NCI-H187 treated with DMSO at 0.1 percent for 48 hours (cell line): ENCODE results near the gene SPESP1.

Experiments used
- DNase-seq: peaks from one replicate; lab custom pipeline; 2025; lab: John Stamatoyannopoulos, UW

SPESP1 gene

DNA sequence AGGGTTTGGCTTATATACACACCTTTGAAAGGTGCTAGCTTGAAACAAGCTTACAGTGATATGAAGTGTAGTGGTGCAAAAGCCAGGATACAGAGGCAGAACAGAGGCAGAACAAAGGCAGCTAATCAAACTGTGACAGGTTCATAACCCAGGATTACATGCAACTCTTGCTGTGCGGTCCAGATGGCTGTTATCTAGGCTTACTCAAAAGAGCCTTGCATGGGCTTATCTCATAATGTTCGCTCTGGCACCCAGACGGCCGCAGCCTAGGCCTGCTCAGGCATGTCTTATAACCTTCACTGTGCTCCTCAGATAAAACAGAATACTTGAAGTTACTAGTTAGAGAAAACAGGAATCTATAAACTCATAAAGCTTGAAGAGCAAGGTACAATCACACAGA lies 61.4 kb downstream of the SPESP1 start:
- no peak for DNase-seq

DNA sequence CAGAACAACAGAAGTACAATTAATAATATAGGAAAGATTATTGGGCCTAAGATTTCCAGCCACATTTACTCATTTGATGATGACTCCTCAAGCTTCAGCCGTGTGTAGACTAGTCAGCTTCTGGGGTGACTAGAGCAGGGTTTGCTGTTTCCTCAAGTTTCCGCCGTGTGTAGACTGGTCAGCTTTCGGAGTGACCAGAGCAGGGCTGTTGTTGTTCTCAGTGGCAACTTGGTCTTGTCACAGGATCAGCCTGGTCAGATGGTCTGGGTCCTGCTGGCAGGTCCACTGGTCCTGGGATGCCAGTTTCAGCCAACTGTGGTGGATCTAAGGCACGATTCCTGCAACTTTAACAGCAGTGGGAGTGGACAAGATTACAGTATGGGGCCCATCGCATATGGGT lies 62.4 kb downstream of the SPESP1 start:
- no peak for DNase-seq

DNA sequence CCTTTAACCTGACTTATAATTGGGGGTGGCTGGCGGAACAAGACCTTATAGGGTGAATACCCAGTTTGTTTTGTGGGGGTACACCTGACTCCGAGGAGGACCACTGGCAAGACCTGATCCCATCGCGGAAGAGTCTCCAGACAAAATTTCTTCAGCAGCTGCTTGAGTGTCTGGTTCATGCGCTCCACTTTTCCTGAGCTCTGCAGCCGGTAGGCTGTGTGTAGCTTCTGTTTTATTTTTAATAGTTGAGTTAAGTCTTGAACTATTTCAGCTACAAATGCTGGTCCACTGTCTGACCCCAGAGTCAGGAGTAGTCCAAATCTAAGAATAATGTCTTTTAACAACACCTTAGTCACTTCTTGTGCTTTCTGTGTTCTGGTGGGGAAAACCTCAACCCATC lies 63.0 kb downstream of the SPESP1 start:
- no peak for DNase-seq

DNA sequence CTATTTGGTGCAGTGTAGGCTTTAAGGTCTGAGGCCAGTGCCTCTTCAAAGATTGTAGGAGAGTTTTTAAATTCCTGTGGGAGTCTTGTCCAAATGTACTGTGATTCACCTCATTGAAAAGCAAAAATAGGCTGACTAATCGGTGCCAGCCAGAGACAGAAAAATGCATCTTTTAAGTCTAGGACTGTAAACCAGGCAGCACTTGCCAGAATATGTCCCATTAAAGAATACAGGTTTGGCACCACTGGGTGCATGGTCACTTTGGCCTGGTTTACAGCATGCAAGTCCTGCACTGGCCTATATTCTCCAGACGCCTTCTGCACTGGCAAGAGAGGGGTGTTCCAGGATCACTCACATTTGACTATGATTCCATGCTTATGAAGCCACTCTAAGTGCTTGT lies 63.8 kb downstream of the SPESP1 start:
- no peak for DNase-seq

DNA sequence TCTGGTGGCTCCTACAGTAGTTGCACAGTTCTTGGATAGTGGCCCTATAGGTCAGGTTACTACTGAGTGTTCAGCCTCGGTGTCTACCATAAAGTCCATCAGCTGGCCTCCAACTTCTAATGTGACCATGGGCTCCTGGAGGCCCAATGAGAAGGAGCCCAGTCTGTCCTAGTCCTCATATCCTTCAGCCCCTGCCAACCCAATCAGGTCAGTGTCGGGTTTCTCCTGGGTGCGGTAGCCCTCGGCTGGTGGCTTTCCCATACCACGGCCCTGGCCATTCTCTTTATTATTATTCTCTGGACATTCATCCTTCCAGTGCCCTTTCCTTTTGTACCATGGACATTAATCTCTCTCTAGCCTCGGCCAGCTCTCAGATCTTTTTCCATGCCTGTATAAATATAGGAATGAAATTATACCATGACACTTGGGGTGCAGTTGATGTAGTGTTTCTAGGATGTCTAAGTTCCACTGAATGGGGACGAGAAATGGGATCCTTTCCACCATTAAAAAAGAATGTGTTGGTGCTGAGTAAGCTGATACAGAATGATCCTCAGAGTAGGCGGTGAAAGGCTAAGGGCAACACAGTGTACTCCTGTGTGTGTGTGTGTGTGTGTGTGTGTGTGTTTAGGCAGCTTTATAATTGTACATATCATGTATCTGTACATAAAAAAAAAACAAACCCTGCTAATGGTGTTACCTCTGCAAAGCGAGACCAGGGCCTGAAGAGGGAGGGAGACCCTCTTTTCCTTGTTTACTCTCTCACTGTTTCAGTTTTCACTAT lies 64.8 kb downstream of the SPESP1 start:
- no peak for DNase-seq
